ENCODE data around the gene BAK1. TPM values are rescaled to one million over a fixed set of nuclear protein-coding genes. Genes with fewer than 3 reads are reported as not detected.
"Not testable (repeated sequence)": the region's sequence is repeated elsewhere in the genome, so short reads cannot be mapped to it uniquely, and the experiment has no call there.

The BAK1 gene
- total RNA-seq, 1 experiment from 2014 or later = 18.9 TPM

DNA sequence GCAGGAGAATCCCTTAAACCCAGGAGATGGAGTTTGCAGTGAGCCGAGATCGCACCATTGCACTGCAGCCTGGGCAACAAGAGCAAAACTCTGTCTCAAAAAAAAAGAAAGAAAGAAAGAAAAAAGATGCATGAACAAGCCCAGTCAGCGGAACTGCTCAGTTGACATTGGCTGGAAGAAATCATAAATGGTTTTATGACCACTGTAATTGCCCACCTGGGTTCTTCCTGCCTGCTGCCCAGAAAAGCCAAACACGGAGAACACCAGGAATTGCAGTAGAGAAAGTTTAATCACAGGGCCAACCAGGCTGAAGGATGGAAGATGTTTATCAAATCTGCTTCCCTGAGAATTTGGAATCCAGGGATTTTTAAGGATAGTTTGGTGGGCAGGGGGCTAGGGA is 22.7 kb downstream of the BAK1 start:
- Histone ChIP-seq H3K9ac (ENCODE audit: low read length) (no peak overlapping the region), H3K27me3 (ENCODE audit: insufficient read depth, low read length) (no peaks in the 10 kb centered on the region), H3K9me3 (ENCODE audit: control insufficient read depth in 1 of 2, insufficient read depth in 1 of 2, low read depth in 1 of 2, low read length in 2 of 2) (no peaks in the 10 kb centered on the region), H3K9me2 (ENCODE audit: insufficient read depth) (no peaks in the 10 kb centered on the region), H3K27ac (ENCODE audit: low read depth, low read length) (no peak overlapping the region), H3K4me1 (ENCODE audit: control insufficient read depth in 1 of 2, insufficient read depth in 2 of 2, low read length in 2 of 2) (no peaks in the 10 kb centered on the region), H3K4me3 (replicated peaks in 1 of 2; ENCODE audit: low read depth in 1 of 2, low read length in 2 of 2) (no peak overlapping the region), H3K79me2 (ENCODE audit: insufficient read depth, low read length) (no peaks in the 10 kb centered on the region), H4K20me1 (ENCODE audit: insufficient read depth) (no peaks in the 10 kb centered on the region), H3K36me3 (ENCODE audit: control insufficient read depth in 1 of 2, insufficient read depth in 2 of 2, low read length in 2 of 2) (no peaks in the 10 kb centered on the region), H2AFZ (ENCODE audit: low read depth, low read length, poor library complexity, severe bottlenecking) (no peak overlapping the region), H3K4me2 (ENCODE audit: low read length) (no peak overlapping the region)
- ATAC-seq (no peak), DNase-seq (ENCODE audit: low read depth, low spot score) (no peak)
- intact Hi-C loops (cut with micrococcal nuclease) = no loop called here
- ChIA-PET POLR2A (no interaction called here), RAD21 (ENCODE audit: low non-redundant PET in 1 of 2, low total read pairs in 2 of 2, uncharacterized antibody in 2 of 2, unreplicated experiment in 2 of 2) (no interaction called here), CTCF (no interaction called here)
- no TSS peak for BruUV-seq (replicated peaks)
- TF ChIP-seq, protein P1, sequence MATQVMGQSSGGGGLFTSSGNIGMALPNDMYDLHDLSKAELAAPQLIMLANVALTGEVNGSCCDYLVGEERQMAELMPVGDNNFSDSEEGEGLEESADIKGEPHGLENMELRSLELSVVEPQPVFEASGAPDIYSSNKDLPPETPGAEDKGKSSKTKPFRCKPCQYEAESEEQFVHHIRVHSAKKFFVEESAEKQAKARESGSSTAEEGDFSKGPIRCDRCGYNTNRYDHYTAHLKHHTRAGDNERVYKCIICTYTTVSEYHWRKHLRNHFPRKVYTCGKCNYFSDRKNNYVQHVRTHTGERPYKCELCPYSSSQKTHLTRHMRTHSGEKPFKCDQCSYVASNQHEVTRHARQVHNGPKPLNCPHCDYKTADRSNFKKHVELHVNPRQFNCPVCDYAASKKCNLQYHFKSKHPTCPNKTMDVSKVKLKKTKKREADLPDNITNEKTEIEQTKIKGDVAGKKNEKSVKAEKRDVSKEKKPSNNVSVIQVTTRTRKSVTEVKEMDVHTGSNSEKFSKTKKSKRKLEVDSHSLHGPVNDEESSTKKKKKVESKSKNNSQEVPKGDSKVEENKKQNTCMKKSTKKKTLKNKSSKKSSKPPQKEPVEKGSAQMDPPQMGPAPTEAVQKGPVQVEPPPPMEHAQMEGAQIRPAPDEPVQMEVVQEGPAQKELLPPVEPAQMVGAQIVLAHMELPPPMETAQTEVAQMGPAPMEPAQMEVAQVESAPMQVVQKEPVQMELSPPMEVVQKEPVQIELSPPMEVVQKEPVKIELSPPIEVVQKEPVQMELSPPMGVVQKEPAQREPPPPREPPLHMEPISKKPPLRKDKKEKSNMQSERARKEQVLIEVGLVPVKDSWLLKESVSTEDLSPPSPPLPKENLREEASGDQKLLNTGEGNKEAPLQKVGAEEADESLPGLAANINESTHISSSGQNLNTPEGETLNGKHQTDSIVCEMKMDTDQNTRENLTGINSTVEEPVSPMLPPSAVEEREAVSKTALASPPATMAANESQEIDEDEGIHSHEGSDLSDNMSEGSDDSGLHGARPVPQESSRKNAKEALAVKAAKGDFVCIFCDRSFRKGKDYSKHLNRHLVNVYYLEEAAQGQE (IDR thresholded peaks at IDR 0.05; ENCODE audit: low read depth) = no peak
- TF ChIP-seq ZFX (IDR thresholded peaks at IDR 0.05) = no peak
- no peak for TF ChIP-seq EZH2phosphoT487 (IDR thresholded peaks at IDR 0.05; ENCODE audit: borderline replicate concordance)
- no peak for TF ChIP-seq ZBTB33 (IDR thresholded peaks at IDR 0.05; ENCODE audit: extremely low read depth, insufficient replicate concordance, low read length)
- no peak for TF ChIP-seq ELF1 (IDR thresholded peaks at IDR 0.05; ENCODE audit: borderline replicate concordance, low read depth)
- TF ChIP-seq, protein P2, sequence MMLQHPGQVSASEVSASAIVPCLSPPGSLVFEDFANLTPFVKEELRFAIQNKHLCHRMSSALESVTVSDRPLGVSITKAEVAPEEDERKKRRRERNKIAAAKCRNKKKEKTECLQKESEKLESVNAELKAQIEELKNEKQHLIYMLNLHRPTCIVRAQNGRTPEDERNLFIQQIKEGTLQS (IDR thresholded peaks at IDR 0.05) = no peak
- no peak for TF ChIP-seq ZNF274 (IDR thresholded peaks at IDR 0.05; ENCODE audit: low read depth, low read length)
- TF ChIP-seq EZH2 (IDR thresholded peaks at IDR 0.05) = no peak
- TF ChIP-seq YY1 (IDR thresholded peaks at IDR 0.05; ENCODE audit: extremely low read depth, insufficient replicate concordance, low read depth, low read length) = no peak
- no peak for TF ChIP-seq RAD21 (IDR thresholded peaks at IDR 0.05; ENCODE audit: low read depth)
- no peak for TF ChIP-seq SRF (IDR thresholded peaks at IDR 0.05; ENCODE audit: low read depth)
- no peak for TF ChIP-seq FOSL1 (IDR thresholded peaks at IDR 0.05; ENCODE audit: low read depth)
- TF ChIP-seq CEBPB (IDR thresholded peaks at IDR 0.05; ENCODE audit: low read depth) = no peak
- no peak for TF ChIP-seq JUND (IDR thresholded peaks at IDR 0.05)
- no peak for TF ChIP-seq SP1 (IDR thresholded peaks at IDR 0.05; ENCODE audit: low read depth)

GRCh38 chr6:33552883-33553282 is 27.2 kb downstream of the BAK1 start:
- H3K9me3 ChIP-seq (ENCODE audit: control insufficient read depth in 1 of 2, insufficient read depth in 1 of 2, low read depth in 1 of 2, low read length in 2 of 2); POLR2A ChIA-PET; RAD21 ChIA-PET (ENCODE audit: low non-redundant PET in 1 of 2, low total read pairs in 2 of 2, uncharacterized antibody in 2 of 2, unreplicated experiment in 2 of 2); ATAC-seq; H4K20me1 ChIP-seq (ENCODE audit: insufficient read depth); intact Hi-C loops (cut with micrococcal nuclease); H3K4me3 ChIP-seq (replicated peaks in 1 of 2; ENCODE audit: low read depth in 1 of 2, low read length in 2 of 2); H3K27me3 ChIP-seq (ENCODE audit: insufficient read depth, low read length); H3K79me2 ChIP-seq (ENCODE audit: insufficient read depth, low read length); H3K4me1 ChIP-seq (ENCODE audit: control insufficient read depth in 1 of 2, insufficient read depth in 2 of 2, low read length in 2 of 2); DNase-seq (ENCODE audit: low read depth, low spot score); H3K9me2 ChIP-seq (ENCODE audit: insufficient read depth); H3K4me2 ChIP-seq (ENCODE audit: low read length); H3K36me3 ChIP-seq (ENCODE audit: control insufficient read depth in 1 of 2, insufficient read depth in 2 of 2, low read length in 2 of 2); BruUV-seq (replicated peaks); CTCF ChIA-PET; H3K9ac ChIP-seq (ENCODE audit: low read length); H3K27ac ChIP-seq (ENCODE audit: low read depth, low read length); H2AFZ ChIP-seq (ENCODE audit: low read depth, low read length, poor library complexity, severe bottlenecking): not testable (repeated sequence)

All from HCT116 (cell line).